ENCODE data around the gene HSPB7.
A peak's percentile ranks its signal among the peaks of the same experiment; 100 is the strongest.
"Not testable (repeated sequence)": the region's sequence is repeated elsewhere in the genome, so short reads cannot be mapped to it uniquely, and the experiment has no call there.

Gene HSPB7

DNA sequence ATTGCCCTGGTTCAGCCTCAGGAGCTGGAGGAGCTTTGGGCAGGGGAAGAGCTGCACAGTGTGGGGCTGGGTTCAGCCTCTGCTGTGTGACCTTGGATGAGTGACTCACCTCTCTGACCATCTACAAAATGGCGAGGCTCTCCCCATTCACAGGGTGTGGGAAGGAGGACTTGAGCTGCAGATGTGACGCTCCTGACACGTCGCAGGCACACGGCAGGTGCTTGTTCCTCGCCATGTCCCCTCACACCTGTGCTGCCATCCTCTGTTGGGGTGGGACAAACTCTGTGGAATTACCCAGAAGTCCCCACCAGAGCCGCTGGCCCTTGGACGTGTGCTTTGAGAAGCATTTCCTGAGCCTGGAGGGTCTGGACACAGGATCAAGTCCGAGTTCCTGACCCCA lies 3.0 kb upstream of the HSPB7 start:
- not testable (repeated sequence) for DNase-seq

DNA sequence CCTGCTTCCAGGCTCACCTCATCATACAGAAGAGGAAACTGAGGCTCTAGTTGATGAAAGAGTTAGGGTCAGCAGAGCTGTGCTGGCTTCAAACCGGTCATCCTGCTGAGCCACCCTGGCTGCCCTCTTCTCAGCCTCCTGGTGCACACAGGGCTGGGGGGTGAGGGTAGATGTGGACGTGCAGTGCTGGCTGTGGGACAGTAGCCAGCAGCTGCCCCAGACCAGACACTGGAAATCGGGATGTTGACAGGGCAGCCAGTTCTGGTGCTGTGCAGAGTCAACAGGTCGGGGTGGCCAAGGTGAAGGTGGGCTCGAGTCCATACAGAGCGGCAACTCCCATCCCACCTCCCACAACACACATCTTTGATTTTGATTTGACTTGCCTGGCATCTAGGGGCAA lies 2.5 kb upstream of the HSPB7 start:
- DNase-seq: no peak

DNA sequence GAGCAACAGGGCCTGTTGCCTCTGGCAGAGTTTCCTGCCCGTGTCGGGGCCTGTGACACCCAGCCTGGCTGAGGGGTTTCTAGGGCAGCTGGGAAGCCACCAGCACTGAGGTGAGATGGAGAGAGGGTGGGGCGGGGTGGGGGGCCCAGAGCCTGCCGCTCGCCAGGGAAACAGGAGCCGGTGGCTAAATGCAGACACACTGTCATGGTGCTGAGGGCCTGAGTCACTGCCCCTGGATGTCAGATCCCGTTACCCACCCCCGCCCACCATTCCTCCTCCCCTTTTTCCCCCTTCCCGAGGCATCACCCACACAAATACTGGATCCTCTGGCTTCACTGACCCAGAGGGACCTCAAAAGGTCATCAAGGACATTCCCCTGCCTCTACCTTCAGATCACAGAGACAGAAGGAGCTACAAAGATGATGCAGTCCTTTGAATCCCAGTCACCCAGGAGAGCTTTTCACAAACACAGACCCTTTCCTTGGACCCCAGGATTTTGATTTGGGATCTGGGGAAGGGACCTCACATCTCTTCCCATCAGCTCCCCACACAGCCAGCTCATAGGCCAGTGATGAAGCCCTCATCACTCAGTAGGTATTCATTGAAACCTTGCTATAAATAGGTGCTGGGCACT lies 1.9 kb upstream of the HSPB7 start:
- DNase-seq: no peak

DNA sequence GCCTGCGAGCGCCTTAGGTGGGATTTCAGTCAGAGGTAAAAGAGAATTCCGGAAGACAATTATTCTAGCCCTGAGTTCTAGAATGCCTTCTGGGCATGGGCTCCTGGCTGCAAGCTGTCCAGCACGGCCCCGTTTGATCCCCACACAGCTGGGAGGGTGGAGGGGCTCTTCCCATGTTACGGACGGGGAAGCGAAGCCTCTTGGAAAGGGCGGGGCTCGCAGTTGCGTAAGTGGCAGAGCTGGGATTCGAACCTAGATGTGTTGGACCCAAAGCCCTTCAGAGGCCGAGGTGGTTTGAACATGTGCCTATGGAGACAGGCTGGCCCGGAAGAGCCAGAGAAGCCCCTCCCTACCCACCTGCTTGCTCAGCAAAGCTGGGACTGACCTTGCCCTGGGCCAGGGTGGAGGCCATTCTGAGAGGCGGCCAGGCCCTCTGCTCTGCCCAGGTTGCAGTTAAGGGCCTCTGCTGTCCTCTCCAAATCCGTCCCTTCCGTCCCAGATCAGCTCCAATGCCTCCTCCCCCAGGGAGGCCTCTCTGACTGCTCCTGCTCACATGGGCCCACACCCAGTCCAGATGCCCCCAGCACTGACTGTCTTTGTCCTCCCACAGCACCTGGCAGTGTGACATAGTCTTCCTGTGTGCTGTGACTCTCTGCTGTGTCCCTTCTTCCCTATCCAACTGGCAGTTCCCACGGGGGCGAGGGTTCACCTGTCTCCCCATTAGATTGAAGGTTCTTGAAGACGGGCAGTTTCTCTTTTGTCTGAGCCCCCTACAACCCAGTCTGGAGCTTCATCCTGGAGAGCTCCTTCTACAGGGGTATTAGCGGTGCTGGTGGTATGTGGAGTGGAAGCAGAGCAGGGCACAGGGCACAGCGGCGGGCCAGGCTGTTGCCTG lies 1.2 kb upstream of the HSPB7 start:
- no peak for DNase-seq

DNA sequence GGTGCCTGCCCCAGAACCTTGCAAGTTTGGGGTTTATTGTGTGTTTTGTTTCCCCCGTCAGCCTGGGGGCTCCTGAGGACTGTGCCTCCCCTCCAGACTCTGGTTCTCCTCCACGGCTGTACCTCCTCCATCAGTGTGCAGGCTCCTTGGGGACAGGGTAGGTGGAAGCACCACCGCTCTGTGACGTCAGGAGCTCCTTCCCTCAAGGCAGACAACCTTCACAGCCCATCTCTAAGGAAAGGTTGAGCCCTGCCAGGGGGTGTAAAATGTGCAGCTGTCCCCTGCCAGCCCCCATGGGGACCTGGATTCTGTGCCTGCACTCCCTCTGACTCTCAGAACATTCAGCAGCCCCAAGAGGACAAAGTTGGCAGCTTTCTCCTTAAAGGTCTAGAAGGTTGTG lies 465 bp upstream of the HSPB7 start:
- no peak for DNase-seq

DNA sequence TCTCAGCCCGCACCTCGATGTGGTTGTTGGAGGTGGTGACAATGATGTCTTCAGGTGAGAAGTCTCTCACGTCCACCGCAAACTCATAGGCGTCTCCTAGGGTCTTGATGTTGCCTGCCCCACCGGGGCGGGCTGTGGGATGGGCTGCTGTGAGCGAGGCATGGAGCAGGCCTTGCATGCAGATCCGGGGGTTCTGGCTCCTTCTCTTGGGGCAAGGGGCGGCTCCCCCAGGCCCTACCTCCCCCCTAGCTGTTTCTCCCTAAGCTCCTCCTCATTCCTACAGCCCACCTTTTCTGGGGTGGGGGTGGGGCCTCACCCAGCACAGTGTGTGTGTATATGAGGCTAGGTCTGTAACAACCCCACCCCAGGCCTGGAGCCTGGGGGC lies 775 bp downstream of the HSPB7 start:
- DNase-seq: no peak

DNA sequence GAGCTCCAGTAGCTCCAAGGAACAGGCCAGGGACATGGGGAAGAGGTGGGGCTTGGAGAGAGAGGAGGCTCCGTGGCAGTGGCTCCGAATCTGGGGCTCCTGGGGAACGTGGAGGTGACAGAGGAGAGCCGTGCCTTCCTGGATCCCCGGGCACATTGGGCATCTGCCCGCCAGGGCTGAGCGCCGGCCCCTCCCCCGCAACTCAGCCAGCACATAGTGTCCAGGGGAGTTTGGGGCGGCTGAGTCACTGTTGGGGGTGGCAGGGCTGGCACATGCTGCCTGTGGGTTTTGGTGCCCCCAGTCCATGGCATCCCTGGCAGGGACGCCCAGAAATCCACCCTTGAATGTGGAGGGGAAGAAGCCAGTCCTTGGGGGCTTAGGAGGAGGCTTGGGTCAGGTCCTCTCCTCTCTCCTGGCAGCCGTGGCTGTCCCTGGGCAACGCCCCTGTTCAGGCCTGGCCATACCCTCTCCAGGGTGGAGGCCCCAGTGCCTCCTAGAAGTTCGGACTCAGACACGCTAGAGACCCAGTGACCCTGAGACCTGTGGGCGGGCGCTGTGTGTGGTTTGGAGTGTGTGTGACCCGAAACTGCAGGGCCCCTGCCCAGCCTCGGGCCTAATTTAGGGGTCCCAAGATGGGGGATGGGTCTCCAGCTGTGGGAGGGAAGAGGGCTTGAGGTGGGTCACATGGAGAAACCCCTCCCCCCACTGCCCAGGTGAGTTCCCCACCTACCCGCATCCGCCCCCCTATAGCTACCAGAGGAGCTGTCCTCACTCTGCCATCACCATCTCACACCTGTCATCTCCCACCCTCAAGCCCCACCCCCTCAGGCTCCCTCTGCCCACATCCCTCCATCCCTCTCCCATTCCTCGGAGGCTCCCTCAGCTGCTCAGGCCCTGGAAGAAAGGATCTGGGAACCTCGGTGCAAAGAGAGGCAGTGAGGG lies 1.6 kb downstream of the HSPB7 start:
- DNase-seq: no peak

DNA sequence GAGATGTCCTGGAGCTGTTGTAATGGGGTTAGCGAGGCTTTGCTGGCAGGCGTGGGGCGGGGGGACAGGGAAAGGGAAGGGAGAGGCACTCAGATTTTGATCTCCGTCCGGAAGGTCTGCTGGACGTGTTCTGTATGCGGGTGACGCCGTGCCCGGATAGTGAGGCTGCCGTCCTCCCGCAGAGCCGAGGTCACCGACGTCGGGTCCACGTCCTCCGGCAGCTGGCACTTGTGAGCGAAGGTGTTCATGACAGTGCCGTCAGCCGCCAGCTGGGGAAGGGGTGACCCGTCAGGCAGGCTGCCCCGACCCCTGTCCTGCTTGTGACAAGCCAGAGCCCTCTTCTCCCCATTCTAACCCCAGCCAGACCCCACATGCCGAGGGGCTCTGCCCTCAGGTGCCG lies 2.4 kb downstream of the HSPB7 start:
- DNase-seq: no peak

DNA sequence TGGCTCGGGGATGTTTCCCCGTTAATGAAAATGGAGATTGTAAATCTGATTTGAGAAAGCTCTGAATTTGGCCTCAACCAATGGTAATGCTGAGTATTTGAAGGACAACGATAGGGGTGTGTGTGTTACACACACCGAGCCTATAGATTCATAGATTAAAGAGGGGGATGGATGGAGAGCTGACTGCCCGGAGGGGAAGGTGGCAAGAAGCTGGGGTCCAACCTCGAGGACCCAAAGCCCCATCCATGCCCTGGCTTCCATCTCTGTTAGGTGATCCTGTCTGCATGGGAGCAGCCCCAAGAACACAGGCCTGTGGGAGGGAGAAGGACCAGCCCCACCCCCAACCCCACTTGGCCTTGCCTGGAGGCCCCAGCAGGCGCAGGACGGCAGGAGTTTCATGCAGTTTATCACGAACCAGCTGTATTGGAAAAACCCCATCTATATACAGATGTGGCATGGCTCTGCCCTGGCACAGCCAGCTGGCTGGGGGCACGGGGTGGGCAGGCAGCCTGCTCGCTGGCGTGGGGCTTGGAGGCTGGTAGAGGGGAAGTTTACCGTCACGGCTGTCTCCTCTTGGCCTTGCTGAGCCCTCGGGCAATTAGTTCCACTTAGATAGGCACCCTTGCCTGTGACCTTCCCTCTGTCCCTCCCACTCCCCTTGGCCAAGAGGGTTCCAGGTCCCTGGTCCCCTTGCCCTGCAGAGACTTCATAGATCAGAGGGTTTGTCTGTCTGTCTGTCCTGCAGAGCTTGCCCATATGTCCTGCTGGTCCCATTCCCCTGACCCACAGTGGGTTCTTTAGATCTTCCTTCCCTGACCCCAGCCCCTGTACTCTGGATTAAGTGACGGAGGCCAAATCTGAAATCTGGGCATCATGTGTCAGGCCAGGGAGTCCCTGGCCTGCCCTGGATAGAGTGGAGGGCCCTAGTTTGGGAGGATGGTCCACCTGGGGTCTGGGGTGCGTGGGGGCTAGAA lies 3.0 kb downstream of the HSPB7 start:
- DNase-seq: no peak

DNA sequence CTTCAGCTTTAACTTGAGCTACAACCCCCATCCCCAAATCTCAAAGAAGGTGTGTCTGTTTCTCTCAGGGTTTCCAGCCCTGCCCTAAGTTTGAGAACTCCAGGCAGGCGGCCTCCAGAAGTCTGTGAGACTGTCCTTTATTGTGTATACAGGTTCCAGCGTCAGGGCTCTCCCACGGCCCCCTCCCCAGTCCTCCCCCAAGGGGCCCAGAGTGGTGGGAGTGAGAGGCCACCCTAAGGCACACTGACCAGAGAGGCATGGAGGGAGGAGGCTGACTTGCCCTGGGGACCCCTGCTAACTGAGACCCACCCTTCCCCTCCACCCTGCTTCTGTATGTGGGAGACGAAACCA lies 4.0 kb downstream of the HSPB7 start:
- DNase-seq: no peak

DNA sequence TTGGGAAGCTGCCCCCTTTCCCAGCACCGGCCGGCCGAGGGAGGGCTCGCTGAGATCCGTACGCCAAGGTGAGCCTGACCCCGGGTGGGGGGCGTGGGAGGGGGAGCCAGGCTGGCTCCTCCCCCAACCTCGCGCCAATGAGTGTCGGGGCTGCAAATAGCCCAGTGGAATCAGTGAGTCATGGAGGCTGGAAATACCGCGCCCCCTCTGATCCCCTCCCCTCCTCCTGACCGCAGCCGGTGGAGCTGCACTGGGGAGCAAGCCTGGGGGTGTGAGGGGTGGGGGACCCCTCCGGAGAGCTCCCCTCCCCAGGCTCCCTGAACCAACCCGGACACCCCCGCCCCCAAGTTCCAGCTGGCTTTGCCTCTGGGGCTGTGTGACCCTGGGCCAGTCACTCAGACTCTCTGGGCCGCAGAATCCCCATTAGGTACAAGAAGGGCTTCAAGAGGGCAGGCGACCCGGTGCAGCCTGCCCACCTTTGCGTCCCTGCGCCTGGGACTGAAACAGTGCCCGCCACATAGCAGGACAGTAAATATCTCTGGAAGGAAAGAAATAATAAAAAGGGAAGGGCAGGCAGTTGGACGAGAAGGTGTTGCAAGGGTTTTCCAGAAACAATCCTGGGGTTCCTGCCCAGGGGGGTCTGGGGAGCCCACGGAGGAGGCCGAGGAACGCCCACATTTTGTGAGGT lies 4.5 kb downstream of the HSPB7 start:
- peak; percentile 45 for DNase-seq

DNA sequence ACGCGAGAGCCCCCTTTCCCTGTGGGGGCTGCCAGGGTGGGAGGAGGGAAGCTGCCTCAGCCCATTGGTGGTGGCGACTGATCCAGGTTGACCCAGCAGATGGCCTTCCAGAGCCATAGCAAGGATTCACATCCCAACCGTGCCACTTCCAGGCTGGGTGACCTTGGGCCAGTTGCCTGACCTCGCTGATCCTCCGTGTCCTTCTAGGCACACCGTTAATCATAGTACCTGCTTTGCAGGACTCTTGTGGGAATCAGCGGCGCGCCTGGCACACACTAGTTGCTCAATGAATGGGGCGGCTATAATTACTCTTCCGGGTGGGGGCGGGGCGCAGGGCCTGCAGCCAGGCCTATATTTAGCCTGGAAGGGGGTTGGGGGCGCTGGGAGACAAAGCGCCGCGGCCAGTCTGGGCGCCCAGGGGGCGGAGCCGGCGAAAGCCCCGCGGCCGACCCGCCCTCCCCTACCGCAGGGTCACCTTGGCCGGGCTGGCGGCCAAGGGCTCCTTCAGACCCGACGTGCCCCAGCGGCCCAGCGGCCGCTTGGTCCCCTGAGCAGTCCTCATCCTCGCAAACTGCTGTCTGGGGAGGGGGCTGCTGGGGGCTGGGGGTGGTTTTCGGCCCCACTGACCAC lies 5.1 kb downstream of the HSPB7 start:
- peak; percentile 57 for DNase-seq

DNA sequence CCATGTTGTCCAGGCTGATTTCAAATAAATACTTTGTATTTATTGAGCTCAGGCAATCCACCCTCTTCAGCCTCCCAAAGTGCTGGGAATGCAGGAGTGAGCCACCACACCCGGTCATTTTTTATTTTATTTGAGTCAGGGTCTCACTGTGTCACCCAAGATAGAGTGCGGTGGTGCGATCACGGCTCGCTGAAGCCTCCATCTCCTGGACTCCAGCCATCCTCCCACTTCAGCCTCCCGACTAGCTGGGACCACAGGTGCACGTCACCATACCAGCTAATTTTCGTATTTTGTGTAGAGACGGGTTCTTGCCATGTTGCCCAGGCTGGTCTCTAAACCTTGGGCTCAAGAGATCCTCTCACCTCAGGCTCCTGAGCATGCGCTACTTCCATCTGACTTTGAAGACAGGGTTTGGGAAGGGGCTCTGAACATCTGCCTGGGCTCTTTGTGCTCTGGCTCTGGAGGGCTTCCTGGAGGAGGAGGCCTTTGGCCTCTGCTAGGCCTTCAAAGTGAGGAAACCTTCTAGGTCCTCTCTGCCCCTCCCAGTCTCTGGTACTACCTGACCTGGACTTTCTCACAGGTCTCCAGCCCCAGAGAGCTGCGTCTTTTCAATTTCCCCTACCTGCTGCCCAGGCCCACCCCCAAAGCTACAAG lies 5.8 kb downstream of the HSPB7 start:
- DNase-seq: no peak

DNA sequence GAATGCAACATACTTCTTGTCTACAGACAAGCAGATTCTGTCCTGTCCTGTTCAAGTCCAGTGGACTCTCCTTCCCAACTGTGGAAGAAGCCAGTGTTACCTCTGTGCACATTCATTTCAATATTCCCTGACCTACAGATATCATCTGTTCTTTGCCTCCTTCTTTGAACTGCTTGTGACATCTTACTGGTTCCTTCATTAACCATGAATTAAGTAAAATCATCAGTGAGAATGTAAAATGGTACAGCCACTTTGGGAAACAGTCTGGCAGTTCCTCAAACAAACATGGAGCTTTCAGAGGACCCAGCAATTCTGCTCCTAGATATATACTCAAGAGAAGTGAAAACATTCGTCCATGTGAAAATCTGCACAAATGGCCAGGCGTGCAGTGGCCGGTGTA lies 7.0 kb downstream of the HSPB7 start:
- no peak for DNase-seq

DNA sequence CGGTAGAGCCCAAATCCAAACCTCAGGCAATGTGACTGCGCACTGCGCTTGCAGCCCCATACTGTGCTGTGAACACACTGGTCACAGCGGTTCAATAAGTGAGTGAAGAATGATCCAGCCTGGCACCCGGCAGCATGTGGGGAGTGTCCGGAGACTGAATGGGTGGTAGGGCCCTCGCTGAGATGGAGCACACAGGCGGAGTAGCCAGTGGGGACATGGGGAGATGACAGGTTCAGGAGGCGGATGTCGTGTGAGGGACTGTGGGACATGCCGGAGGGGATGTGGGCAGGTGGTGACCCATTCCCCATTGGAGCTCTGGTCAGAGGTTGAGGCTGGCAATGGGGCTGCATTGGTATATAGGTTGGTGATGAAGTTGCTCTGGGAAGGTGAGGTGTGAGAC lies 8.2 kb downstream of the HSPB7 start:
- no peak for DNase-seq

DNA sequence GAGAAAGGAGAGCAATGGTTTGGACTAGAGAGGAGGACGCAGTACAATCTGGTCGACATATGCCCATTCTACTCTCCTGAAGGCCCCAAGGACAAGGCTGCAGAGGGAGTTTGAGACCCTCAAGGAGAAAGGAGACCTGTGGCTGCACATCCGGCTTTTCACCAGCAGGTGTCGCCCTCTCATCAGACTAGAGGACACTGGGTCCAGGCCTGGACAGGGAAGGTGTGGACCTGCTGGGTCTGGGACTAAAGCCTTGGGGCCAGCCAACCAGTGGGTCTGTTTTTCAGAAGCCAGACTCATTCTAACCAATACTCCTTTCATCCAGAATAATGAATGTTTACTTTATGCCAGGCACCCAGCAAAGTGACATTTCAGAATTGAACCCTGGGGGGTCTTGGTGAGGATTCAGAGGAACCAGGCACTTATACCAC lies 8.8 kb downstream of the HSPB7 start:
- DNase-seq: peak; percentile 76

DNA sequence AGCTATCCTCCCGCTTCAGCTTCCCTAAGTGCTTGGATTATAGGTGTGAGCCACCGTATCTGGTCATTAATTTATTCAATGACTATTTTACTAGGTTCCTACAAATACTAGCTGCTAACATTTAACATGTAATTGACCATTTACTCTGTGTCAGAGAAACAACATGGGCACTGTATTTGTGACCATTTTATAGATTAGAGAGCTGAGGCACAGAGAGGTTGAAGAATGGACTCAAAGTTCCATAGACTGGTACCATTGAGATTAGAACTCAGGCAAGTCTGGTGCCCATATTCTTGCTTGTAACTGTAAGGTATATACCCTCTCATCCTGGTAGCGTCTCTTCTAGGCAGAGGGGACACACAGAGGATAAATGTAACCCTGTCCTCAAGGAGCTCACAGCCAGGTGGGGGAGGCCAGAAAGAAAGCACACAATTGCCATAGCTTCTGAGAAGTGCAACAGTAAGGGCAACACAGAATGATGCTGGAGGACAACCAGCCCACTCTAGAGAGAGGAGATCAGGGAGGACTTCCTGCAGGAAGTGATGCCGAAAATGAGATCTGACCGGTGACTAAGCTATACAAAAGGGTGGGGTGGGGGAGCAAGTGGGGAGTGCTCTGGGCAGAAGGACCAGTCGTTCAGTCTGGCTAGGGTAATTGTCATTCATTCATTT lies 10.0 kb downstream of the HSPB7 start:
- DNase-seq: no peak

DNA sequence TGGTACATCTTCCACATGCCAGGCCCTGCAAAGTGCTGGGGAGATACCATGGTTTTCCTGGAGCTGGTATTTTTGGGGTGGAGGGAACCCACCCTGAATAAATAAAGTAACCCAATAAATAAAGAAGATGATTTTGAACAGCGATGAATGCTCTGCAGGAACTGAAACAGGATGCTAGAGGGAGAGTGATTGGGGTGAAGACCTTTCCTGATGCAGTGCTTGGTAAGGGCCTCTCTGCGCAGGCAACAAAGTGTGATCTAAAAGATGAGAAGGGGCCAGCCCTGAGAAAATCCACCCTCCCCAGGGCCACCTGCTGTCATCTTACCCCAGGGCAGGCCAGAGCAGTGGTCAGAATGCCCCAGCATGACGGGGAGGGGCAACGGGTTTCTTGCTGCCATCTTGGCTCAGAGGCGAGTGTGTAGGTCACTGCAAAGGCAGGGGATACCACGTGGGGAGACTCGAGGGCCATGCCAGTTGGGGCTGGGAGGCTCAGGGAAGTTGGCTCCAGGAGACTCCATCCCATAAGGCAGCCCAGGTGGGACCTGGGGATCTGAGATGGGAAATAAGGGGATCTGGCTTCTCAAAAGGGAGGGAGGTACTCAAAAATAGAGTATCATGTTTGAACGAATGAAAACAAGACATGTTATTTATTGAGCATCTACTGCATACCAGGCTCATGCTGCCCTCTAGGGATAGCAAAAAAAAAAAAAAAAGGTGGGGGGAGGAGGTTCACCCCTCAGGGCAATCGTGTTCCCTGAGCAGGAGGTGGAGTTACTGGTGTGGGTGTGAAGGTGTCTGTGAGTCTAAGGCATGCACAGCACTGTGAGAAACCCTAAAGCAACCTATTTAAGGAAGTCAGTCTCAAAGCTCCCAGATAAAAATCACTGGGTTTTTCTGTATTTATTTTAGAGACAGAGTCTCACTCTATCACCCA lies 11.0 kb downstream of the HSPB7 start:
- no peak for DNase-seq

DNA sequence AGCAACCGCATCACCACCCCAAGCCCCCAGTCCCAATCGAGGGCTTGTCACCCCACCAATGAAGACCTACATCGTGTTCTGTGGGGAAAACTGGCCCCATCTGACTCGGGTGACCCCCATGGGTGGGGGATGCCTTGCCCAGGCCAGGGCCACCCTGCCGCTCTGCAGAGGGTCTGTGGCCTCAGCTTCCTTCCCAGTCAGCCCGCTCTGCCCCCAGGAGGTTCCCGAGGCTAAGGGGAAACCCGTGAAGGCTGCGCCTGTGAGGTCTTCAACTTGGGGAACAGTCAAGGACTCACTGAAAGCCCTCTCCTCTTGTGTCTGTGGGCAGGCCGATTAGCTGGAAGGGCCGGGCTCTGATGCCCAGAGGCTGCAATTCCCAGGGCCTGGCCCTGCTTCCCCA lies 11.8 kb downstream of the HSPB7 start:
- no peak for DNase-seq
